A549 (cell line): ENCODE results near the gene C9orf78.
"Not testable (repeated sequence)": the region's sequence is repeated elsewhere in the genome, so short reads cannot be mapped to it uniquely, and the experiment has no call there.

ENCODE experiments used
- ATOH8 ChIP-seq: fragments of 250-450 bp; sonication (Bioruptor Pico); IDR thresholded peaks from 2 replicates; pipeline ENCODE4 v1.5.0; 2020; ENCODE audit warnings: low read depth, mild to moderate bottlenecking, moderate library complexity
- CHD2 ChIP-seq: fragments of 150-350 bp; IDR thresholded peaks from 2 replicates; pipeline ENCODE4 v1.6.1; 2014; ENCODE audit warnings: low read length; ENCODE audit not compliant: partially characterized antibody
- CTCF ChIP-seq: fragments of >200 bp; sonication (Bioruptor Twin); formaldehyde crosslinking; IDR thresholded peaks from 3 replicates; pipeline ENCODE4 v1.5.1; 2016
- JUN ChIP-seq, 2 experiments: fragments of >200 bp; sonication (Bioruptor Twin); formaldehyde crosslinking; IDR thresholded peaks; 2 replicates in 1 of 2; 3 replicates in 1 of 2; pipeline ENCODE4 v1.6.1; 2016 to 2017
- KDM5A ChIP-seq: fragments of 200-600 bp; sonication (generic); IDR thresholded peaks from 2 replicates; pipeline ENCODE4 v1.6.1; 2016; ENCODE audit warnings: antibody characterized with exemption, mild to moderate bottlenecking
- MAFK ChIP-seq: fragments of 450-650 bp; IDR thresholded peaks from 2 replicates; pipeline ENCODE4 v1.6.1; 2014; ENCODE audit not compliant: partially characterized antibody
- NFE2L2 ChIP-seq: fragments of 150-350 bp; conservative IDR thresholded peaks from 2 replicates; pipeline ENCODE4 v1.6.1; 2014; ENCODE audit warnings: low read length
- PBX3 ChIP-seq: IDR thresholded peaks from 2 replicates; pipeline ENCODE4 v1.6.1; 2012
- POLR2A ChIP-seq: IDR thresholded peaks from 2 replicates; pipeline ENCODE4 v1.6.1; 2012; ENCODE audit warnings: mild to moderate bottlenecking, low read length
- RAD21 ChIP-seq, 2 experiments: fragments of >200 bp in 1 of 2; sonication (Bioruptor Twin) in 1 of 2; formaldehyde crosslinking in 1 of 2; IDR thresholded peaks in 1 of 2; conservative IDR thresholded peaks in 1 of 2; 2 replicates in 1 of 2; 3 replicates in 1 of 2; pipeline ENCODE4 v1.6.1; 2012 to 2018; ENCODE audit warnings: inconsistent platforms in 1 of 2
- SREBF2 ChIP-seq: fragments of 450-650 bp; IDR thresholded peaks from 2 replicates; pipeline ENCODE4 v1.6.1; 2014; ENCODE audit warnings: mild to moderate bottlenecking, moderate library complexity

GRCh38 chr9:129796029-129796428 lies 39.0 kb downstream of the C9orf78 start:
- TF ChIP-seq CTCF; ATOH8; MAFK; PBX3; CHD2; POLR2A; KDM5A; NFE2L2; RAD21 (conservative IDR thresholded peaks at IDR 0.05 in 1 of 2, IDR thresholded peaks at IDR 0.05 in 1 of 2); JUN (IDR thresholded peaks at IDR 0.05); SREBF2: not testable (repeated sequence)
